Amygdala (tissue), 56 donors: ENCODE measurements around the gene LRMDA.

Experiments used
- DNase-seq, 56 donors: peaks; one replicate each; lab custom pipeline; 2025; lab: John Stamatoyannopoulos, UW

The LRMDA gene

DNA sequence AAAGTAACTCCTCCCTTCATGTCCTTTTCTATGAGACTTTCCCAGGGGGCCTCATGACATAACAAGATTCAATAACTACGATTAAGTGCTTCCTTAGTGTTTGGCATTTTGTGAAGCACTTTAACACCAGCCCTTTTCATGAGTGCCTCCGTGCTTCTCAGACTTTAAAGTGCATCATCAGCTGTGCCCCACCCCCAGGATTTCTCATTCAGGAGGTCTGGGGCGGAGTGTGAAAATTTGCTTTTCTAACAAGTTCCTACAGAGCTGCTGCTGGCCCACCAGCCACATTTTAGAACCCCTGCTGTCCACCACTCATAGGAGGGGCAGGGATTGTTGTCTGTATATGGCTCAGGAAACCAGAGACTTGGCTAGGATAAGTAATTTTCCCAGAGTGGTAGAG is 445.3 kb downstream of the LRMDA start:
- no peak for DNase-seq

DNA sequence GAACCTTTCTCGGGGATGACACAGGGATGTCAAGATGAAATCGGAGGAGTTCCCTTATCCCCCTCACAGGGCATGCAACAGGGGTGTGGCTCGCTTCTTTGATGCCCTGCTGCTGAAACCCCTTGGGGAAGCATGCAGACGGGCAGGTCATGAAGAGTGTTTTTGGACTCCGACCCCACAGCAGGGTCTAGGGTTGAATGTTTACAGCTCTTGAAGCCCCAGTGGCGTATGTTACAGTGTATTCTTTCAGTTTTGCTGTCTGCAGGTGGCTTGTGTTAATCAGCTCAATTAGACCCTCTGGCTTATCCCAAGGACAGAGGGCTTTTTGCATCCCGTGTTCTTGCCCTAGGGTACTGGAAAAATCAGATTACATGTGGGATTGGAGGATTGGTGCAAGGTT is 446.5 kb downstream of the LRMDA start:
- no peak for DNase-seq

- no peak for DNase-seq
These were observed 447.2 kb downstream of the LRMDA start for GRCh38 chr10:75878586-75878985.

- no peak for DNase-seq
These were observed 448.8 kb downstream of the LRMDA start for GRCh38 chr10:75880031-75880775.

- no peak for DNase-seq
These were observed 452.0 kb downstream of the LRMDA start for GRCh38 chr10:75883081-75884072.

DNA sequence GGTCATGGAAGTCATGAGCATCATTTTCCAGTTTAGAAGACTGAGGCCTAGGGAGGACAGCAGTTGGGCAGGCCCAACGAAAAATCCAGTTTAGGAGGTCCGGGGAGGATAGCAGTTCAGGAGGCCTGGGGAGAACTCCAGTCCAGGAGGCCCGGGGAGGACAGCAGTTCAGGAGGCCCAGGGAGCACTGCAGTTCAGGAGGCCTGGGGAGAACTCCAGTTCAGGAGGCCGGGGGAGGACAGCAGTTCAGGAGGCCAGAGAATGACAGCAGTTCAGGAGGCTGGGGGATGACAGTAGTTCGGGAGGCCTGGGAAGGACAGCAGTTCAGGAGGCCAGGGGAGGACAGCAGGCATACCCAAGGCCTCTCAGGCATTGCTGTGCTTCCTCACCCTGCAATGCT is 453.4 kb downstream of the LRMDA start:
- no peak for DNase-seq

DNA sequence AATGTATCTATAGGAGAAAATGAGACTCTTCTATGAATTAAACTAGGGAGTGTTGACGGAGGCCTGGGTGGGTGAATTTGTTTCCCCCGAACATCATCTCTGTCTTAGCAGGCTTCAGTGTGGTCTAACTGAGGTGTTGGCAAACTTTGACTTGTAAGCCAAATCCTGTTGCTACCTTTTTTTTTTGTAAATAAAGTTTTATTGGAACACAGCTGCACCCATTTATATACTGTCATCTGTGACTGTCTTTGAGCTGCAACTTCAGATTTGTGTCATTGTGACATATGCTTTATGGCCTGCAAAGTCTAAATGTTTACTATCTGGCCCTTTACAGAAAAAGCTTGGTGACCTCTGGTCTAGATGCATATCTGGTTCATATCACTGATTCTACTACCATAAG is 455.9 kb downstream of the LRMDA start:
- no peak for DNase-seq

- DNase-seq: no peak
These were observed 456.7 kb downstream of the LRMDA start for GRCh38 chr10:75887992-75888680.

GRCh38 chr10:75889051-75889450 is 457.6 kb downstream of the LRMDA start:
- DNase-seq: no peak

- DNase-seq: no peak
These were observed 463.3 kb downstream of the LRMDA start for GRCh38 chr10:75894761-75895160.

DNA sequence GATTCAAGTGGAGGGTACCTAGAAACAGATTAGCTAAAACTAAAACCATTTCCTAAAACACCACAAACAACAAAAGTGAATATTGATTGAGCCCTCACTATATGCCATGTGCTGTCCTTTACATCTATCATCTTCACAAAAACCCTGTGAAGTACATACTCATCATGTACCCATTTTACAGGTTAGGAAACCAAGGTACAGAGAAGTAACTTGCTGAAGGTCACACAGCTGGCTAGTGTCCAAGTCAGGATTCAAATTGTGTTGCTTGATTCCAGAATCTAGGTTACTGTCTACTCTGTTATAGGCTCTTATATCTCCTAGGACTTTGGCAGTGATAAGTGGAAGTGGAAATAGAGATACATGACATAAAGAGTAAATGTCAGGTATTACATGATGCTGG is 463.8 kb downstream of the LRMDA start:
- DNase-seq: no peak

DNA sequence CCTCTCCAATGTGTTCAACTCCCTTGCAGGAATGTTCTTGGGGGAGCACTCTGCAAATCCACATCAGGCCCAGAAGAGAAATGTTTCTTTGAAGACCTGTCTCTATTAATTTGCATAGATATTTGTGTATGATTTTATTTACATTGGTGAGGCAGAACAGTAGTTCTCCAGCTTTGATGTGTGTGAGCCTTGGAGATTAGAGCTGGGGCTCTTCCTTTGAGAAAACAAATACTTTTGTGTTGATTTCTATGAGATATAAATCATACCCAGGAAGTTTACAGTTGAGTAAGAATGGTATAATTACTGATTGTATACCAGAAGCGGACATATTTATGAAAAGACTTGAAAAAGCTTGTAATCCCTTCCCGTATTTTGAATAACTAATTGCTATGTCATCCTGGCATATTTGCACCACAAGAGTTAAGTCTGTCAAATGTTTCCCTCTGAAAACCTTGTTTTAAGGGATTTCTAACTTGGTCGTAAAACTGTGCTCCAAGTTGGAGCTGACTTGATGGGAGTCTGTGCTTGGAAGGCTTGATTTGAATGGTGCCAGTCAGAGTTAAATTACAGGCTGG is 468.5 kb downstream of the LRMDA start:
- no peak for DNase-seq

- DNase-seq: no peak
These were observed 471.4 kb downstream of the LRMDA start for GRCh38 chr10:75902816-75903215.

- DNase-seq: no peak
These were observed 473.3 kb downstream of the LRMDA start for GRCh38 chr10:75904499-75905283.

GRCh38 chr10:75905490-75905889 is 474.1 kb downstream of the LRMDA start:
- DNase-seq: no peak

GRCh38 chr10:75910032-75910431 is 478.6 kb downstream of the LRMDA start:
- peak in 1 of 56 donors; percentile 36 for DNase-seq

GRCh38 chr10:75911426-75911825 is 480.0 kb downstream of the LRMDA start:
- DNase-seq: no peak

GRCh38 chr10:75916906-75917305 is 485.5 kb downstream of the LRMDA start:
- no peak for DNase-seq

DNA sequence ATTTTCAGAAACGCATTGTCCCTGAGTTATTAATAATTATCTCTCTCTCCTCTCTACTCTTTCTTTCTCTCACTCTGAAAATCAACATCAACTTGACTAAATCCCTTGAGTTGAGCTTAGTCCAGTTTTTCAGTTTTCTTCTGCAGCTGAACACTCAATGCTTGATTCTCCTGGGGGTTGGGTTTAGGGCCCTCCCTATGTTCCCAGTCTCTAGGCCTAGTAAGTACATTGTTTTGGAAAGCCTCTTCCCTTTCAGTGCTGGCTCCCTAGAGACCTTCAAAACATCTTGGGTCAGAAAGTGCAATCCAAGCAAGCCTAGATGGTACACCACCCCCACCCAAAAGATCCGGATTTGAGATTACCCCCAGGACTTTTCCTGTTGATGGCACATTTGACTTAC is 488.5 kb downstream of the LRMDA start:
- DNase-seq: no peak

DNA sequence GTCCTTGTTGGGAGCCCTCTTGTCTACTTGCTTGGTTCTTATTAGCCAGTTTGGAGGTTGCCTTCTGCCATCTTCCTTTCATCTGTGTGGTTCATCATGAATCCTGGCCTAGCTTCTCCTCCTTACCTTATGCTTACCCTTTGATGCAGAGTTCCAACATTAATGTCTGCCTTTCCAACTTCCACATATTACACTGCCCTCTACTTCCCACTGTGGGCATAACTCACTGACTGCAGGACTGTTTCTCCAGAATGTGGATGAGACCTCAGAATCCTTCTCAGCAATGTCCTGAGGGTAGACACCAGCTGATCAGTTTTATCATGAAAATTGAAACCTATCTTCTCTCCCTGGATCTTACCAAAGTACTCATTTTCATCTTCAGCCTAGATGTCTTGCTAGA is 491.0 kb downstream of the LRMDA start:
- no peak for DNase-seq
